ENCODE data around the gene NUS1. TPM values are rescaled to one million over a fixed set of nuclear protein-coding genes. Genes with fewer than 3 reads are reported as not detected.
A peak's percentile ranks its signal among the peaks of the same experiment; 100 is the strongest.
"Not testable (repeated sequence)": the region's sequence is repeated elsewhere in the genome, so short reads cannot be mapped to it uniquely, and the experiment has no call there.

The NUS1 gene
- total RNA-seq, 1 experiment from 2014 or later, result 73.8 TPM

DNA sequence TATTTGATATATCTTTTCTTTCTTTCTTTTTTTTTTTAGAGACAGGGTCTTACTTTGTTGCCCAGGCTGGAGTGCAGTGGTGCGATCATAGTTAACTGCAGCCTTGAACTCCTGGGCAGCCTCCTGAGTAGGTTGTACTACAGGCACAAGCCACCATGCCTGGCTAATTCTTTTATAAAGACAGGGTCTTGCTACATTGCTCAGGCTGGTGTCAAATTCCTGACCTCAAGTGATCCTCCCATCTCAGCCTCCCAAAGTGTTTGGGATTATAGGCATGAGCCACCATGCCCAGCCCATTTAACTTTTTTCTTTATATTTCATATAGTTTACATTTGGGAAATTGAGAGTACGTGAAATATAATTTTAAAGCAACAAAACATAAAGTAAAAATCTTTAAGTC lies 10.1 kb downstream of the NUS1 start:
- no peak for DNase-seq (ENCODE audit: low spot score)
- ChIA-PET POLR2A (no interaction called here), CTCF (no interaction called here)
- TF ChIP-seq ZNF121 (CRISPR knock-in tag; IDR thresholded peaks at IDR 0.05), result peak; percentile 13; the same call in 1 of the 2 replicates
- TF ChIP-seq ATF1 (CRISPR knock-in tag; IDR thresholded peaks at IDR 0.05), result no peak
- TF ChIP-seq, protein P1, sequence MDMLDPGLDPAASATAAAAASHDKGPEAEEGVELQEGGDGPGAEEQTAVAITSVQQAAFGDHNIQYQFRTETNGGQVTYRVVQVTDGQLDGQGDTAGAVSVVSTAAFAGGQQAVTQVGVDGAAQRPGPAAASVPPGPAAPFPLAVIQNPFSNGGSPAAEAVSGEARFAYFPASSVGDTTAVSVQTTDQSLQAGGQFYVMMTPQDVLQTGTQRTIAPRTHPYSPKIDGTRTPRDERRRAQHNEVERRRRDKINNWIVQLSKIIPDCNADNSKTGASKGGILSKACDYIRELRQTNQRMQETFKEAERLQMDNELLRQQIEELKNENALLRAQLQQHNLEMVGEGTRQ (CRISPR knock-in tag; IDR thresholded peaks at IDR 0.05), result no peak
- TF ChIP-seq, protein P2, sequence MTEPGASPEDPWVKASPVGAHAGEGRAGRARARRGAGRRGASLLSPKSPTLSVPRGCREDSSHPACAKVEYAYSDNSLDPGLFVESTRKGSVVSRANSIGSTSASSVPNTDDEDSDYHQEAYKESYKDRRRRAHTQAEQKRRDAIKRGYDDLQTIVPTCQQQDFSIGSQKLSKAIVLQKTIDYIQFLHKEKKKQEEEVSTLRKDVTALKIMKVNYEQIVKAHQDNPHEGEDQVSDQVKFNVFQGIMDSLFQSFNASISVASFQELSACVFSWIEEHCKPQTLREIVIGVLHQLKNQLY (CRISPR knock-in tag; IDR thresholded peaks at IDR 0.05), result no peak
- TF ChIP-seq, protein P3, sequence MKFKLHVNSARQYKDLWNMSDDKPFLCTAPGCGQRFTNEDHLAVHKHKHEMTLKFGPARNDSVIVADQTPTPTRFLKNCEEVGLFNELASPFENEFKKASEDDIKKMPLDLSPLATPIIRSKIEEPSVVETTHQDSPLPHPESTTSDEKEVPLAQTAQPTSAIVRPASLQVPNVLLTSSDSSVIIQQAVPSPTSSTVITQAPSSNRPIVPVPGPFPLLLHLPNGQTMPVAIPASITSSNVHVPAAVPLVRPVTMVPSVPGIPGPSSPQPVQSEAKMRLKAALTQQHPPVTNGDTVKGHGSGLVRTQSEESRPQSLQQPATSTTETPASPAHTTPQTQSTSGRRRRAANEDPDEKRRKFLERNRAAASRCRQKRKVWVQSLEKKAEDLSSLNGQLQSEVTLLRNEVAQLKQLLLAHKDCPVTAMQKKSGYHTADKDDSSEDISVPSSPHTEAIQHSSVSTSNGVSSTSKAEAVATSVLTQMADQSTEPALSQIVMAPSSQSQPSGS (CRISPR knock-in tag; IDR thresholded peaks at IDR 0.05; ENCODE audit: borderline replicate concordance, low read depth), result no peak
- no peak overlapping the region for H3K27ac Mint-ChIP-seq
- ATAC-seq, result no peak
- H3K9me3 Mint-ChIP-seq, result peaks cover 5% of the 10 kb centered on the region; the same call in 1 of the 2 replicates
- no peaks in the 10 kb centered on the region for H3K27me3 Mint-ChIP-seq (ENCODE audit: low read depth)
- H3K4me3 Mint-ChIP-seq, result no peak overlapping the region
- peaks cover 19% of the 10 kb centered on the region for H3K36me3 Mint-ChIP-seq
- H3K4me1 Mint-ChIP-seq, result peaks cover 15% of the 10 kb centered on the region

DNA sequence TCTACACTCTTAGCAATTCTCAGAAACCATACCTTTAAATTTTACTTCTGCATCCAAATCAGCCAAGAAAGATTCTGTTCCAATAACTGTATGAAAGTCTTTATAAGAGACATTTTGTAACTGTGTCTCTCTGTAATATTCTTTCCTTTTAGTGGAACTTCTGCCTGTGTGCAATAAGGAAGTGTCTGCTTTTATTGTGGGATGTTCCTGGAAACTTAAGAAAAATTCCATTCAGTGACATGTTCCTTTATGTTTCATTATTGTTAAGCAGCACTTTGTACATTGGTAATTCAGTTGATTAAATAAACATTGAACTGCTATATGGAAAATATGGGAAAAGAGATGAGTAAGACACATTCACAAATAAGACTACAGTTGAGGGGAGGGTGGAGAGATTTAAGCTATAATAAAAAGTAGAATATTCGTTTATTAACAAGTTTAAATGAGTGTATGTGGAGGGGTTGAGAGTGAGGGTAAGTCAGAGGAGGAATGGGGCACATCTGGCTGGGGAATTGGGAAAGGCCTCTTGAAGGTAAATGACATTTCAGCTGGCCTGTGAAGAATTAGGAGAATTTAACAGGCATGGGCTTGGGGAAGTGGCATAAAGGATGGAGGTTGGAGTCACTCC lies 11.9 kb downstream of the NUS1 start:
- CTCF ChIA-PET, result no interaction called here
- Mint-ChIP-seq H3K9me3 (peaks cover 5% of the 10 kb centered on the region; the same call in 1 of the 2 replicates), H3K4me3 (no peak overlapping the region), H3K36me3 (peaks cover 25% of the 10 kb centered on the region), H3K27ac (no peak overlapping the region), H3K4me1 (peaks cover 4% of the 10 kb centered on the region; the same call in 1 of the 2 replicates), H3K27me3 (ENCODE audit: low read depth) (no peaks in the 10 kb centered on the region)
- POLR2A ChIA-PET, result no interaction called here
- DNase-seq (ENCODE audit: low spot score) (no peak), ATAC-seq (no peak)
- TF ChIP-seq TCF7 (CRISPR knock-in tag; IDR thresholded peaks at IDR 0.05; ENCODE audit: low read depth) (no peak), FOXP1 (CRISPR knock-in tag; IDR thresholded peaks at IDR 0.05; ENCODE audit: borderline replicate concordance) (no peak), ELF4 (CRISPR knock-in tag; IDR thresholded peaks at IDR 0.05; ENCODE audit: low read depth) (no peak), SMAD4 (CRISPR knock-in tag; IDR thresholded peaks at IDR 0.05) (no peak), KAT7 (CRISPR knock-in tag; IDR thresholded peaks at IDR 0.05; ENCODE audit: borderline replicate concordance) (no peak), TEAD1 (CRISPR knock-in tag; IDR thresholded peaks at IDR 0.05) (no peak), SOX15 (CRISPR knock-in tag; IDR thresholded peaks at IDR 0.05) (no peak), PRRX2 (CRISPR knock-in tag; IDR thresholded peaks at IDR 0.05) (no peak), JUN (CRISPR knock-in tag; IDR thresholded peaks at IDR 0.05) (no peak)
- TF ChIP-seq, protein P4, sequence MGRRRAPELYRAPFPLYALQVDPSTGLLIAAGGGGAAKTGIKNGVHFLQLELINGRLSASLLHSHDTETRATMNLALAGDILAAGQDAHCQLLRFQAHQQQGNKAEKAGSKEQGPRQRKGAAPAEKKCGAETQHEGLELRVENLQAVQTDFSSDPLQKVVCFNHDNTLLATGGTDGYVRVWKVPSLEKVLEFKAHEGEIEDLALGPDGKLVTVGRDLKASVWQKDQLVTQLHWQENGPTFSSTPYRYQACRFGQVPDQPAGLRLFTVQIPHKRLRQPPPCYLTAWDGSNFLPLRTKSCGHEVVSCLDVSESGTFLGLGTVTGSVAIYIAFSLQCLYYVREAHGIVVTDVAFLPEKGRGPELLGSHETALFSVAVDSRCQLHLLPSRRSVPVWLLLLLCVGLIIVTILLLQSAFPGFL (CRISPR knock-in tag; IDR thresholded peaks at IDR 0.05; ENCODE audit: borderline replicate concordance), result no peak
- TF ChIP-seq, protein P5, sequence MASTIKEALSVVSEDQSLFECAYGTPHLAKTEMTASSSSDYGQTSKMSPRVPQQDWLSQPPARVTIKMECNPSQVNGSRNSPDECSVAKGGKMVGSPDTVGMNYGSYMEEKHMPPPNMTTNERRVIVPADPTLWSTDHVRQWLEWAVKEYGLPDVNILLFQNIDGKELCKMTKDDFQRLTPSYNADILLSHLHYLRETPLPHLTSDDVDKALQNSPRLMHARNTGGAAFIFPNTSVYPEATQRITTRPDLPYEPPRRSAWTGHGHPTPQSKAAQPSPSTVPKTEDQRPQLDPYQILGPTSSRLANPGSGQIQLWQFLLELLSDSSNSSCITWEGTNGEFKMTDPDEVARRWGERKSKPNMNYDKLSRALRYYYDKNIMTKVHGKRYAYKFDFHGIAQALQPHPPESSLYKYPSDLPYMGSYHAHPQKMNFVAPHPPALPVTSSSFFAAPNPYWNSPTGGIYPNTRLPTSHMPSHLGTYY (CRISPR knock-in tag; IDR thresholded peaks at IDR 0.05), result no peak
- TF ChIP-seq, protein P6, sequence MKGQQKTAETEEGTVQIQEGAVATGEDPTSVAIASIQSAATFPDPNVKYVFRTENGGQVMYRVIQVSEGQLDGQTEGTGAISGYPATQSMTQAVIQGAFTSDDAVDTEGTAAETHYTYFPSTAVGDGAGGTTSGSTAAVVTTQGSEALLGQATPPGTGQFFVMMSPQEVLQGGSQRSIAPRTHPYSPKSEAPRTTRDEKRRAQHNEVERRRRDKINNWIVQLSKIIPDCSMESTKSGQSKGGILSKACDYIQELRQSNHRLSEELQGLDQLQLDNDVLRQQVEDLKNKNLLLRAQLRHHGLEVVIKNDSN (CRISPR knock-in tag; IDR thresholded peaks at IDR 0.05), result no peak
- TF ChIP-seq, protein P7, sequence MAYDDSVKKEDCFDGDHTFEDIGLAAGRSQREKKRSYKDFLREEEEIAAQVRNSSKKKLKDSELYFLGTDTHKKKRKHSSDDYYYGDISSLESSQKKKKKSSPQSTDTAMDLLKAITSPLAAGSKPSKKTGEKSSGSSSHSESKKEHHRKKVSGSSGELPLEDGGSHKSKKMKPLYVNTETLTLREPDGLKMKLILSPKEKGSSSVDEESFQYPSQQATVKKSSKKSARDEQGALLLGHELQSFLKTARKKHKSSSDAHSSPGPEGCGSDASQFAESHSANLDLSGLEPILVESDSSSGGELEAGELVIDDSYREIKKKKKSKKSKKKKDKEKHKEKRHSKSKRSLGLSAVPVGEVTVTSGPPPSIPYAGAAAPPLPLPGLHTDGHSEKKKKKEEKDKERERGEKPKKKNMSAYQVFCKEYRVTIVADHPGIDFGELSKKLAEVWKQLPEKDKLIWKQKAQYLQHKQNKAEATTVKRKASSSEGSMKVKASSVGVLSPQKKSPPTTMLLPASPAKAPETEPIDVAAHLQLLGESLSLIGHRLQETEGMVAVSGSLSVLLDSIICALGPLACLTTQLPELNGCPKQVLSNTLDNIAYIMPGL (CRISPR knock-in tag; IDR thresholded peaks at IDR 0.05), result no peak
- TF ChIP-seq, protein P8, sequence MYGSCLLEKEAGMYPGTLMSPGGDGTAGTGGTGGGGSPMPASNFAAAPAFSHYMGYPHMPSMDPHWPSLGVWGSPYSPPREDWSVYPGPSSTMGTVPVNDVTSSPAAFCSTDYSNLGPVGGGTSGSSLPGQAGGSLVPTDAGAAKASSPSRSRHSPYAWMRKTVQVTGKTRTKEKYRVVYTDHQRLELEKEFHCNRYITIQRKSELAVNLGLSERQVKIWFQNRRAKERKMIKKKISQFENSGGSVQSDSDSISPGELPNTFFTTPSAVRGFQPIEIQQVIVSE (CRISPR knock-in tag; IDR thresholded peaks at IDR 0.05; ENCODE audit: borderline replicate concordance), result no peak

DNA sequence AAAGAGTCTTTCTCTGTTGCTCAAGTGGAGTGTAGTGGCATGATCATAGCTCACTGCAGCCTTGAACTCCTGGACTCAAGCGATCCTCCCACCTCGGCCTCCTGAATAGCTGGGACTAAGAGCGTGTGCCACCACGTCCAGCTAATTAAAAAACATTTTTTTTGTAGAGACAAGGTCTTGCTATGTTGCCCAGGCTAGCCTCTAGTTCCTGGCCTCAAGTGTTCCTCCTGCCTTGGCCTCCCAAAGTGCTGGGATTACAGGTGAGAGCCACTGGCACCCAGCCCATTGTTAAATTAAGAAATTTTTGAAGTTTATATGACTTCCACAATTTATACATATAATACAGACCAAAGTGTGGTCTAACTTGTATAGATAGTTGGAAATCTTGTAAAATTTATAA lies 14.3 kb downstream of the NUS1 start:
- H3K9me3 Mint-ChIP-seq; CTCF ChIA-PET; H3K27me3 Mint-ChIP-seq (ENCODE audit: low read depth); H3K4me3 Mint-ChIP-seq; ATAC-seq; DNase-seq (ENCODE audit: low spot score); H3K4me1 Mint-ChIP-seq; POLR2A ChIA-PET; H3K27ac Mint-ChIP-seq: not testable (repeated sequence)
- H3K36me3 Mint-ChIP-seq, result peaks cover 41% of the 10 kb centered on the region

All from WTC11 (cell line).